Measurements from ENCODE around the gene CD74.

CD74 gene

DNA sequence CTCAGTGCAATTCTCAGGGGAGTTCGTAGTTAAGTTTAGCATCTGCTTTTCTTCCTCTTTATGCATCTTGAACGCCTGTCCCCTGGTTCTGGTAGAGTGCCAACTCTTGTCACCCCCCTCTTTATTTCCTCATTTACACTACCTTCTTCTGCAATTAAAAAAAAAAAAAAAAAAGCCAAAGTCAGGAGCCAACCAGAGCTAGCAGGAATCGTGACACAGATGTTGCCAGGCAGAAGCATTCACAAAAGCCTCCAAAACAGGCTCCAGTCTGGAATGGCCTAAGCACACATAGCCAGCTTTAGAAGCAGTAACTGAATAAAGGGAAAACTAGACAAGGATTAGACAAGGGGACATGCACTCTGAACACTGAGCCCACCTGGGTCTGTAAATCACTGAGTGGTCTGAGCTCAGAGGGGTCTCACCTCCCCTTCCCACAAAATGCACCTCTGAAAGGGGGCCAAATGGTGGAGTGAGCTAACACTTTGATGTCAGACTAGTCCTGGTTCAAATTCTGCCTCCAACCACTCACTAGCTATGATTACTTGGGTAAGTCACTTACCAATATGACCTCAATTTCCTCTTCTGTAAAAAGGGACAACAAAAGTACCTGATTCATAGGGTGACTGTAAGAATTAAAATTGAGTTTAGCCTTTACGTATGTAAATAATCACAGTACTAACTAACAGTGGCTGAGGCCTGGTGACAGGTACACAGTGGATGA lies 2.0 kb downstream of the CD74 start:
- no peak for DNase-seq (ENCODE audit: low read depth in 2 of 2, low spot score in 1 of 2)

DNA sequence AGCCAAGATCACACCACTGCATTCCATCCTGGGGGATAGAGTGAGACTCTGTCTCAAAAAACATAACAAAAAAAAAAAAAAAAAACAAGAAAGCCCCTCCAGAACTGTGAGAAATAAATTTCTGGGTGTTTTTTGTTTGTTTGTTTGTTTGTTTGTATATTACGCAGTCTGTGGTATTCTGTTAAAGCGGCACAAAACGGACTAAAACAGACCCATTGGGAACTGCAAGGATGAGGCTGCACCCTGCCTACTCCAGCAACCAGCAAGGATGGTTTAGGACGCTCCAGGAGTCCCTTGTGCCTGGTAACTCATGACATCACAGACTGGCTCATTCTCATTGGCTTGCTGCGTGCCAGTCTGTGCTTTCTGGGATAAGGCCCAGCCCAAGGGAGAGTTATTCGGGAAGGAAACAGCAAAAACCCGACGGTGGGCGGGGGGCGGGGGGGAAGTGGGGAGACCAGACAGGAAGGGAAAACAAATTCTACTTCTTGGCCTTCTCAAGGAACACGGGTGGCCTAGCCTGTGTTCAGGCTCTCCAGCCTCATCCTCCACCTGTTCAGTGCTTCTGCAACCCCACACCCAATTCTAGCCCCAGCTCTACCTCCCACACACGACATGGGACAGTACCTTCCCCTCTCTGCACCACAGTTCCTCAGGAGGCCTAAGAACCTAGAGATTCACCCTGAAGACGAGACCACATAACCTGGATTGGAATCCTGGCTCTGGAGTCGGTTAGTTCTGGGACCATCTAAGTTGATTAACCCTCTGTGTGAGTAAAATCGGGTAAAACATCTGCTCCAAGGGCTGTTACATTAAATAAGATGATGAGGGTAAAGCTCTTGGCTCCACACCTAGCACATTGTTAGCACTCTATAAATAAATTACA lies 2.8 kb downstream of the CD74 start:
- no peak for DNase-seq (ENCODE audit: low read depth in 2 of 2, low spot score in 1 of 2)

DNA sequence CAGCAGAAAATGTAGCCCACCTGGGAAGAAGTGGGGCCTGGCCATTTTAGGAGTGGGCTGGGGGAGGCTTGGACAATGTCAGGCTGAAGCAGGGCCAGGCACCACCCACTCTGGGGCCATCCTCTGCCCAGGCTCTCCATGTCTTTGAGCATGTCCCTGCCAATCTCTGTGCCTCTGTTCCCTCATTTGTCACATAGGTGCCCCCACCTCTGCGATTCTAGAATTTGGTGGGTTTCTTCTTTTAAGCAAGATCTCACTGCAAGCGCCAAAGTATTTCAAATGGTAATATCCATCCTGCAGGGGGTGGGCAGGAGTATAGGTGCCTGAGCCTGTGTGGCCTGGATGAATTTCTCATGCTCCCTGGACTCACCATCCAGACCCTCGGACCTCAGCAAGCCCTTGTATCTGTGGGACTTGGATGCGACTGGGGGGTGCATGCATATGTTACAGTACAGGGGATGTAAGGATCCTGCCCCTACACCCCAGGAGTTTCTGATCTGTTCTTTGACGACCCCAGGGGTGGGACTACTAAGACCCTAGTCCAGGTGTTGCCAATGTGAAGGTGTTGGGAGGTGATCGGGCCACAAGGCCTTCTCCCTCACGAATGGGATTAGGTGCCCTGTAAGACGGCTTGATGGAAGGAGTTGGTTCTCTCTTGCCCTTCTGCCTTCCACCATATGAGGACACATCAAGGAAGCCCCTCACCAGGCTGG lies 4.3 kb downstream of the CD74 start:
- no peak for DNase-seq (ENCODE audit: low read depth in 2 of 2, low spot score in 1 of 2)

DNA sequence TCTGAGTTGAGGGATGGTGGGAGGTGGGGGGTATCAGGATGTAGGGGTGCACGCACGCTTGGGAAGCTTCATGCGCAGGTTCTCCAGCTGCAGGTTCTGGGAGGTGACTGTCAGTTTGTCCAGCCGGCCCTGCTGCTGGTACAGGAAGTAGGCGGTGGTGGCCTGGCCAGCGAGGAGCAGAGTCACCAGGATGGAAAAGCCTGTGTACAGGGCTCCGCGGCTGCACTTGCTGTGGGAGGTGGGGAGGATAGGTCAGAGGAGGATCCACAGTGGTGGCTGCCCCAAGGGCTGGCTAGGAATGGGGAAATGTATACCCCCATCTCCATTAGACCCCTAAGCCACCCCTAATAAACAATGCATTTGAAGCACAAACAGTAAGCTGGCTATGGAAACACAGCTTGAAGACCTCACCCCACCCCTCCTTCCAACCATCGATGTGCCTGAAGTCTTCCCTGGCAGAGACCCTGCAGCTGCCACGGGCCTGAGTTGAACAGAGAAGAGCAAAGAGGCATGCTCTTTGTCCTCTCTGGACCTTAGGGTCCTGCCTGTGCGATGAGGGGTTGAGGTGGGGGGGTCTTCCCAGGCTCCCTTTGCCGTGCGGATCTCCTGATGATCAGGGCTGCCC lies 5.5 kb downstream of the CD74 start:
- DNase-seq (ENCODE audit: low read depth in 2 of 2, low spot score in 1 of 2): no peak

DNA sequence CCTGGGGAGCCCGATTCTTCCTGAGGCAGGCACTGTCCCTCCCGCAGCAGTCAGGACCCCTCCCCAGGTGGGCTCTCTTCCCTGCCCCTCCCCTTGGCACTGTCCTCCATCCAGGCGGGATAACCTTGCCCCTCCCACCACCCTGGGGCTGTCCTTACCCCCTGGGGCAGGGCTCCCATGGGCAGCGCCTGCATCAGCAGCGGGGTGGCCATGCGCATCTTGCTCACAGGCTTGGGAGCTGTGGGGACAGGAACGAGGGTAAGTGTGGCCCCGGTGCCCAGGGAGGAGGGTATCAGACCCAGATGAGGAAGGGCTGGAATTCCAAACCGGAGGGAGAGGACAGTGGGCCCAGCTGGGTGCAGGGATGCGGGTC lies 6.0 kb downstream of the CD74 start:
- no peak for DNase-seq (ENCODE audit: low read depth in 2 of 2, low spot score in 1 of 2)

DNA sequence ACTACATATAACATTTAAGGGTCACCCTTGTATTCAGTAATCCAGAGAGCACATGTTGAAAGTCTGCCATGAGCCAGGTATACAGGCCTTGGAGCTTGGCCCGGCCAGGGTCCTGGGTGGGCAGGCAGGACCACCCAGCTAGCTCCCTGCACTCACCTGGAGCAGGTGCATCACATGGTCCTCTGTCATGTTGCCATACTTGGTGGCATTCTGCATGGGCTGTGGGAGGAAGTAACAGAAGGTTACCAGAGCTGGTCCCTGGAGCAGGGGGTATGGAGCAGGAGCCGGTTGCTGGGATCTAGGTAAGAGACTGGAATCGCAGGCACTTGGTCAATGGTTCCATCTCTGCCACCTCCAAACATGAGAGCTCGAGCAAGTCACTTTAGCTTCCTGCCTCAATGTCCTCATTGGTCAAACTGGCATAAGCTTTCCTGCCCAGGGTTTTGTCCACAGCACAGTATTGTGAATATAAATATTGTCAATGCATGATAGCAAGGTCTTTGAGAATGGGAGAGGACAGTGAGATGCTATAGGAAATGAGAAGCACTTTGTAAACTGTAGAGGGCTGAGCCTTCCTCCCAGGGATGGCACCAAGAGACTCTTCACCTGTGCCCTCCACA lies 6.5 kb downstream of the CD74 start:
- DNase-seq (ENCODE audit: low read depth in 2 of 2, low spot score in 1 of 2): no peak

DNA sequence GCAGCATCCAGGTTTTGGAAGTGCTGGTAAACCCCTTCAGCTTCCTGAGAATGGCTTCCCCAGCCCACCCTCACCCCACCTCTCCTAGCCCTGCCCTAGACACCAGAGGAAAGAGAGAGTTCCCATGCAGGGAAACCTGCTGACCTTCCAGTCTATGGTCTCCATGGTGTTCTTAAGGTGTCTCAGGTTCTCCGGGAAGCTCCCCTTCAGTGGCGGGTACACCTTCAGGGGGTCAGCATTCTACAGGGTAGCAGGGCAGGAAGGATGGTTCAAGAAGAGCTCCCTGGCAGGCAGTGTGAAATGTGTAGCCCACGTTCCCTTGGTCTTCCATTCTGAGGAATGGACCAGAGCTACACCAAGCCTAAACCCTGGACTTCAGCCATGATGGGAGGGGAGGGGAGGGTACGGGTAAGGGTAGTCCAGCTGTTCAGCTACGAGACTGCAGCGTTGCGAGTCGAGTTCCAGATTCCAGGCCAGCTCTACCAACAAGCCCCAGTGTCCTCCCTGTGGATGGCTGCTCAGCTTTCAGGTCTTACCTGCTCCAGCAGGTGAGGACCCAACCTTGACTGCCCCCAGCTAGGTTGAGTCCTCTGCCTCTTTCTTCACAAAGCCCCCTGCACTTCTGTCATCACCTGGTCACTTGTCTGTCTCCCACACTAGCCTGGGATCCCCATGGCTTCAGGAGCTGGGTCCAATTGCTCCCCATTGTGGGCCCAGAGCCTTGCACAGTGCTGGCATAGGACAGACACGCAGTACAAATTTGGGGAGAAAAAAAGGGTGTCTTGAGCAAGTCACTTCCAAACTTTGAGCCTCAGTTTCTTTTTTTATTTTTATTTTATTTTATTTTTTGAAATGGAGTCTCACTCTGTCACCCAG lies 7.5 kb downstream of the CD74 start:
- DNase-seq (ENCODE audit: low read depth in 2 of 2, low spot score in 1 of 2): no peak

DNA sequence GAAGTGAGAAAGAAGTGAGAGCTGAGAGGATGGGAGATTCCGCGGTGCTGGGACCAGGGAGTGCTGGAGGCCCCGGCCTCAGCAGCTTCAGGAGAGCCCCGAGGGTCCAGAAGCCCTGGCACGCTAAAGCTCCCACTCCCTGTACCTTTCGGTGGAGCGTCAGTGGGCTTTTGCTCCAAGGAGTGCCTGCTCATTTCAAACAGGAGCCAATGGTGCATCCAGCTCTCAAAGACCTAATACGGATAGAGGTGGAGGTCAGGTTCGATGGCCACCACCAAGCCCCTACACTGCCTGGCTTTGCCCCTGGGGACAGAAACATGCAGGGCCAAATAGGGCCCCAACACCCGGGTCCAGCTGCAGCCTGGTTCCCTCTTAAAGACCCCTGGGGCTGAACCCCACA lies 8.2 kb downstream of the CD74 start:
- DNase-seq (ENCODE audit: low read depth in 2 of 2, low spot score in 1 of 2): no peak

DNA sequence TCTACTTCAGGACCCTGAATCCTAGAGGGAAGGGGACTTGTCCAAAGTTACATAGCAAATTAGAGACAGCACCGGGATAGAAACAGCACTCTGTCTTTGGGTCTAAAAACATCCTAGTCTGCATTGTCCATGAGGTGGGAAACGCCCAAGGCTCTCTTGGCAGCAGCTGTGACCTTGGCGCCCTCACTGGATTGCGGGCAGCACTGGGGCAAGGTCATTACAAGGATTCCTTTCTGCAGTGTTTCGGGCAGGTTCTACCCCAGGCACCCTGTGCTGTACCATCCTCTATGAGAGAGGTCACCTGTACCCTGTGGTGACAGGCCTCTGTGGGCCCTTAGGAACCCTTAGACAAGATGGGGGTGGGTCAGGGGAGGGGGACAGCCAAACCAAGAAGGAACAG lies 8.6 kb downstream of the CD74 start:
- DNase-seq (ENCODE audit: low read depth in 2 of 2, low spot score in 1 of 2): no peak

DNA sequence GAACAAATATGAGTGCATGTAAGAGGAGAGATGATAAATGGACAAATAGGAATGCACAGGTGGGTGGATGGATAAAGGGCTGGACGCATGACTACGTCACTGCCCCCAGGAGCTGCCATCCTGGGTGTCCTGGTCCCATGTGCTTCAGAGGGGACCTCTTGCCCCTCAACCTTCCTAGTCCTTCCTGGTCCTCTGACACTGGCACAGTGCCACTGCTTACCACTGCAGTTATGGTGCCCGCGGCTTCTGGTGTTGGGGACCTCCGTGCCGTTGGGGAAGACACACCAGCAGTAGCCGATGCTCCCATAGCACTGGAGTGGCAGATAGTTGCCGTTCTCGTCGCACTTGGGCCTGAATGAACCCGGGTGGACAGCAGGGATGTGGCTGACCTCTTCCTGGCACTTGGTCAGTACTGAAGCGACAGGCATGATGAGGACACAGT lies 9.8 kb downstream of the CD74 start:
- DNase-seq (ENCODE audit: low read depth in 2 of 2, low spot score in 1 of 2): no peak

DNA sequence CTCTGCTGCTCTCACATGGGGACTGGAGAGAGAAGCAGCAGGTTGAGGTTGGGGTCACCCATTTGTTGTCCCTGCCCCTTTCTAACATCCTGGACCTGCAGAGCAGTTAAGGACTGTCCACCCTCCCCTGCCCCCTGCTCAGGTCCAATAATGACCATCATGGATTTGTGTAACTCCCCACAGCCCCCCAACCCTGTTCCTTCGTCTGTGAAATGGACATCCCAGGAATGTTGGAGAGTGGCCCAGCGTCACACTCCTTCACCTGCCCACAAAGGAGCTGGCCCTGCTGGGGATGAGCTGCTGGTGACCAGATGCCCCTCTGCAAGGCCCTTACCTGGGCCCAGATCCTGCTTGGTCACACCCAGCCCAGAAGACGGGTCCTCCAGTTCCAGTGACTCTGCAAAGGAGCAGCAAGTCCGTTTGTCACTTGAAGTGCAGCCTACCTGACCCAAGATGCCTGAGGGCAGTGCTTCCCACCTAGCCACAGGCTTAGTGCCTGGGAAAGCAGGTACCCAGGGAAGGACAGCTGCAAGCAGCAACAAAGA lies 10.4 kb downstream of the CD74 start:
- no peak for DNase-seq (ENCODE audit: low read depth in 2 of 2, low spot score in 1 of 2)

DNA sequence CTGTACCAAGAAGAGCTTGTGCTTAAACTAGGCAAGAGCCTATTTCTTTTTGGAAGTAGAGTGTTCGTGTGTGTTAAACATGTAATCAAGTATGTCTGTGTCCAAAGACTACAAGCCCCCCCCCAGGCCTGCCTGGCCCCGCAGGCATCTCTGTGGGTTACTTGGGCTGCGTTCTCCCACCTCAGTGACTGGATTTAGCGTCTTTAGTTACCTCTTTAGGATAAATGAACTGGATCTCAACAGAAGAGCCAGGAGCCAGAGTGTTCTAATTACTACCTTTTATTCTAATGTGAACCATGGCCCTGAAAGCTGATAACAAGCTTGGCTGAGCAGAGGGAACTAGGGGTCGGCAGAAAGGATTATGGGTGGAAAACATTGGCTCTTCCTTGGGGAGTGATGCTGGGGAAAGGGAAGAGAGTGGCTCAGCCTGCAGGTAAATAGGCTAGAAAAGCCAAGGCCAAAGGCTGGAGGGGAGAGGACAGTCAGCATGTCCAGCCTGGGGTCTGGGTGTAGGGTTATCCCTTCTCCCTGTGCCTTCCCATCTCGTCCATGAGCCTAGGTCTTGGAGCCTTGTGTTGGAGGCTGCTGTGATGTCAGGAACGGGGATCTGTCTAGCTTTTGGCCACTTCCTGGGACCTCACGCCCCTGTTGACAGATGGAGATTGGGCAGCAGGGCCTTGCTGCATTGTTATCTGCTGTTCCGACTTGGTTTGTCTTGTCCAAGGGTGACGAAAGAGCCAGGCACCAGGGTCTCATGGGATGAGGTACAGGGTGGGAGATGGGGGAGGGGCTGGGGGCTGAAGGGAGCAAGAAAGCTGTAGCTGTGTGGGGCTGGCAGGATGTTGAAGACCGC lies 11.1 kb downstream of the CD74 start:
- no peak for DNase-seq (ENCODE audit: low read depth in 2 of 2, low spot score in 1 of 2)

DNA sequence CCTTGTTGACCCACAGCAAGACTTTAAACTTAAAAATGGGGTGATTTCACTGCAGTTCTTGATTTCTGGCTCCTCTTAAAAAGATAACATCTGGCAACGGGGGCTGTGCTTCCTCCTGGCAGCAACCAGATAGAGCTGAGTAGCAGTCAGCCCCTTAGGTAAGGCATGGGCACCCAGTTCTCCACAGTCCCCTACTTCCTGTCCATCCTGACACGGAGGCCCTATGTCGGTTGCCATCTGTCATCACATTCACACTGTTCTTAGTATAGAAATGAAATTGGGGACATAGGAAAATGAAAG lies 11.7 kb downstream of the CD74 start:
- no peak for DNase-seq (ENCODE audit: low read depth in 2 of 2, low spot score in 1 of 2)

DNA sequence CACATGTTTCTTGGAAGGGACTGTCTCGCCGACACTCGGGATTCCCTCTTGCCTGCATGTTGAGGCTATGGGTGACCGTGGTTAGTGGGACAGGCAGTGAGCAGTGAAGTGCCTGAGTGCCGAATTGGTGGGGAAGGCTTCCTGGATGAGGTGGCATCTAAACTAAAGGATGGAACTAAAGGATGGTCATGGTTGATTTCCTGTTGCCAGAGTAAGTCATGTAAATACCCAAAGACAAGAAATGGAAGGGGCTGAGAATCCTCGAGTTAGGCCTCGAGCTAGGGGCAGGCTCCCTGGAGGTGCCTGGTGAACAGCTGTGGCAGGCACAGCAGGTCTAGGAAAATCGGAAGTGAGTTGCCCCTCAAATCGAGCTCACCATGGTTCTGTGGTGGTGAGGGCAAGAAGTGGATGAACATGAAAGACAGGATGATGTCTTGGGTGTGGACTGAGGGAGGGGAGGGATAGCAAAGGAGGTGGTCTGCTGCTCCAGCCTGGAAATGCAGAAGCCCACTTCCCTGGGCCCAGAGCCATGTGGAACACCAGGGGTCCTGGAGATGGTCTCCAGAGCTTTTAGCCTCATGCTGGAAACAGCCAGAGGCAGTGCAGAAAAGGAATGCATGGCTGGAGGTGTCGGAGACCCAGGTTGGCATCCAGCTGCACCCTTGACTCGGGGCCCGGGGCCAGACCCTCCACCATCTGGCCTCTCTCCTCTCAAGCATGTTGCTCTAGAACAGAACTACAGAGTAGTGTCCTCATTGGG lies 12.2 kb downstream of the CD74 start:
- no peak for DNase-seq (ENCODE audit: low read depth in 2 of 2, low spot score in 1 of 2)

DNA sequence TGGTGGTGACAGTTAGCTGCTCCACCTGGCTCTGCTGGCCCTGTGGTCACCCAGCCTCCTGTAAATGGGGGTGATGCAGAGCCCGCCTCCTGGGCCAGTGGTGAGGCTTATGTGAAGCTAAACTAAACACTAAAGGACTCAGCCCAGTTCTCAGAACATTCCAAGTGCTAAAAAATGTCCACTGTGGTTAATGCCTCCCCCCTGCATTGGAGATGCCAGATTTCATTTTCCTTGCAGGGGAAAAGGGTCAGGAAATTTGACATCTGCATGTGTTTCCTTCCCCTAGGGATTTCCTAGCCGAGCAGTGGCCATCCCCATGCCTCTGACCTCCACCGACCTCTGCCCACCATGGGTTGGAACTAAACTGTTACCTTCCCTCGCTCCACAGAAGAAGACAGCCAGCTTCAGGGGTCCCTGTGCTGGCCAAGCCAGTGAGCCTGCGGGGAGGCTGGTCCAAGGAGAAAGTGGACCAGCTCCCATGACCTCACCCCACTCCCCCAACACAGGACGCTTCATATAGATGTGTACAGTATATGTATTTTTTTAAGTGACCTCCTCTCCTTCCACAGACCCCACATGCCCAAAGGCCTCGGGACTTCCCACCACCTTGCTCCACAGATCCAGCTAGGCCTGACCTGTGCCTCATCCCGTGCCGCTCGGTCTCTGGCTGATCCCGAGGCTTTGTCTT lies 13.0 kb downstream of the CD74 start:
- DNase-seq (ENCODE audit: low read depth in 2 of 2, low spot score in 1 of 2): no peak

DNA sequence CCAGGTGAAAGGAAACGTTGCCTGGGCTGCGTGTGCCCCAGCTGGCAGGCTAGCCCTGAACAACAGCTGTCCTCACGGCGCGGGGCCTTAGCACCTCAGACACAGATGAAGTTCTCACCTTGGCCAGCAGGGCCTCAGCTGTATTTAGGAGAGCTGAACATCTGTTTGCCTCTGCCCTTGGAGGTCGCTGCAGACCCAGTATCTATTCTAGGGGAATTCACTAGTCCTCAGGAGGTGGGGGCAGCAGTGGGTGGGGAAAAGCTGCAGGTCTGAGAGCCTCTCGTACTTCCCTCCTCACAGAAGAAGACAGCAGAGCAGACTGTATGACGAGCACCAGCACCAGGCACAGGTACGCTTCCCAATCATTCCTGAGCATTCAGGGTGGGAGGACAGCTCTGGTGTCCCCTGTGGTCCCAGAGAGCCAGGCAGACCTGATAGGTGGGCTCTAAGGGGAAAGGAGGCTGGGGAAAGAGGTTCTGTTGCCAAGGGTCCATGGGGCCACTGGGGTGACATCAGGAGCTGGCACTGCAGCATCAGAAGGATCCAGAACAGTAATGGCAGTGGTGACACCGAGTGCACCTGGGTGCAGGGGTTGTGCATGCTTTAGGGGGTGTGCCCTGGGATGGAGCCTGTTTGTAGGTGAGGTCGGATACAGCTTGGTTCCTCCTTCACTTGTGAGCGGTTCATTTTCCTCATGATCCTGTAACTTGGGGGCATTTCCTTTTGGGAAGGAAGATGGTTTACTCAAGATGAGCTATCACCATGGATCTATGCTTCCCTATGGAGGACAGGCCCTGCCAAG lies 13.8 kb downstream of the CD74 start:
- no peak for DNase-seq (ENCODE audit: low read depth in 2 of 2, low spot score in 1 of 2)
